ENCODE data around the gene PTMA.

PTMA gene

GRCh38 chr2:231751042-231751815, 42.9 kb downstream of the PTMA start:
- DNase-seq (ENCODE audit: low read depth in 2 of 2, low spot score in 1 of 2), result no peak

DNA sequence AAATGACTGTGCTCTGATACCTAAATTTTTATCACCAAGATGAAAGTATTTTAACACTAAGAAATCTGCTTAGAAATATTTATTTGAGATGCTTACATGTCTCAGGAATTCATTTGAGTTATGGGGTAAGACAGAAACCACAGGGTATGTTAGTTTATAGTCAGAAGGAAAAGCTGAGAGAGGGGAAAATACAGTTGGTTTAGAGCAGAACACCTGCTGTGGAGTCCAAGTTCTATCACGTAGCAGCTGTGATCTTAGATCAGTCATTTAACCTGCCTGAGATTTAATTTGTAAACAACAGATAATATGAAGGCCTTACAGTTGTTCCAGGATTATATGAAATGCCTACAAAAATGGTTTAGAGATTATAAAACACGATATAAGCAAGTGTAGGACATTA, 43.7 kb downstream of the PTMA start:
- no peak for DNase-seq (ENCODE audit: low read depth in 2 of 2, low spot score in 1 of 2)

- DNase-seq (ENCODE audit: low read depth in 2 of 2, low spot score in 1 of 2), result no peak
These were observed 53.4 kb downstream of the PTMA start for GRCh38 chr2:231761735-231762134.

Data from stimulated activated CD8-positive, alpha-beta memory T cell treated with anti-CD3 and anti-CD28 coated beads, Interleukin-4, amount 100 ng/mL, for 1 hour (primary cell).